Activated naive CD8-positive, alpha-beta T cell treated with anti-CD3 and anti-CD28 coated beads for 36 hours (primary cell): Measurements from ENCODE around the gene REG3G. TPM values are rescaled to one million over a fixed set of nuclear protein-coding genes. Genes with fewer than 3 reads are reported as not detected.

ENCODE experiments used
- total RNA-seq, 2 experiments: library from RNA; stranded (reverse); gene quantifications; one replicate each; pipeline ENCODE4 v1.2.3, GENCODE V29; 2021

REG3G gene
- total RNA-seq, 2 experiments from 2014 or later, result not detected

Other genes starting within 250 kb of the REG3G start
- gene REG1B, start 62.3 kb downstream of the REG3G start, total RNA-seq, result not detected
- gene REG1A, start 94.8 kb downstream of the REG3G start, total RNA-seq, result not detected
- gene REG3A, start 134.1 kb downstream of the REG3G start, total RNA-seq, result not detected